GM19193 (cell line): ENCODE measurements around the gene CXXC4.

Experiments
- POLR2A ChIP-seq: IDR thresholded peaks from 4 replicates; pipeline ENCODE4 v1.6.1; 2011; ENCODE audit not compliant: insufficient read depth, insufficient read length; ENCODE audit errors: extremely low read depth

CXXC4 gene

GRCh38 chr4:104494822-104495559 is at the start of gene CXXC4:
Gene CXXC4 (minus strand): TSS chr4:104494894. CDS start chr4:104491802, 3,092 bp downstream.
- peak; percentile 64 for TF ChIP-seq POLR2A

DNA sequence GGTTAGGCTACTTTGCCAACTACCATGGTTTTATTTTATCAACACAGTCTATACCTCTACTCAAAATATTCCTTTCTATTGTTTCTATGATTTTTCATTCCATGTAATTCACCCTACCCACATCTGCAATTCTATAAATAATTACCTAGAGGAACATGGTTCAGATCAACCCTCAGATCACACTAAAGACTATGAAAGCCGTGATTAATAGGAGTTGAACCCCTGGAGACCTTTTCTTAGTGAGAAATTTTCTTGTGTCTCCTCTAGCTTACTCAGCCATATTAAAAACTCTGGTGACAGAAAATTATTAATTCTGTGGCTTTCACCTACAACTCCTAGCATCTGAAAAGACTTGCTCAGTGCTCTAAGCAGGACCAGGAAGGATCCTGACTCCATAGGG is 38.5 kb upstream of the CXXC4 start:
- TF ChIP-seq POLR2A = no peak

DNA sequence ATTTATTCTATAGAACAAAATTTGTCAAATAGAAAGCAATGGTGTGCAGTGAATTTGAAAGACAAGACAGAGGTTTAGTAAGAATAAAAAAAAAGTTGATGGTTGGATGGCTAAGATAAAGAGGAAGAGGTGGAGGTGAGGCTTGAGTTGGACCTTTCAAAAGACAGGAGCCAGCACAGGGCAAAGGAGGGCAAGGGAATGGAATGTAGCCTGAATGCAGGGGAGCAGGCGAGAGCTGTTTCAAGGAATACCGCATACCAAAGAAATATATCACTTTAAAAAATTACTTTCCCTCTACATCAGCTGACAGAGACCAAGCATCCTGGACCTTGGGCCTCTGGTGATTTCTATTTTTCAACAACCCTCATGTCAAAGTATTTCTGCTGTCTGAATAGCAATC is 38.0 kb upstream of the CXXC4 start:
- TF ChIP-seq POLR2A = no peak

- no peak for TF ChIP-seq POLR2A
These were observed 36.7 kb upstream of the CXXC4 start for GRCh38 chr4:104531390-104531789.

GRCh38 chr4:104530426-104530825 is 35.7 kb upstream of the CXXC4 start:
- TF ChIP-seq POLR2A = no peak

DNA sequence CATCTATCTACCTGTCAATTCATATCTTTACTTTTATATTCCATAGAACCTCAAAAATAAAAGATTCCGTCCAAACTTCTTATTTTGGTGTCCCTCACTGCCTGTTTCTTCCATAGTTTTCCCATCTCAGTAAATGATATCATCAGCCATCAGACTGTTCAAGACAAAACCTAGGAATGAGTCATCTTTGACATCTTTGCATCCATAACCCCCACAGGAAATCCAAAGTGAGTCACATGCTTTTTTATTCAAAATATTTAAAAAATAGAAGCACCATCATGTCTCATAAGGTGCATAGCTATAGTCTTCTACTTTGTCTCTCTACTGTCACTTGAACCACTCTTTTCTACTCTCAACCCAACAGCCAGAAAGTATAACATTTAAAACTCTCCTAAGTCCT is 29.9 kb upstream of the CXXC4 start:
- TF ChIP-seq POLR2A = no peak

DNA sequence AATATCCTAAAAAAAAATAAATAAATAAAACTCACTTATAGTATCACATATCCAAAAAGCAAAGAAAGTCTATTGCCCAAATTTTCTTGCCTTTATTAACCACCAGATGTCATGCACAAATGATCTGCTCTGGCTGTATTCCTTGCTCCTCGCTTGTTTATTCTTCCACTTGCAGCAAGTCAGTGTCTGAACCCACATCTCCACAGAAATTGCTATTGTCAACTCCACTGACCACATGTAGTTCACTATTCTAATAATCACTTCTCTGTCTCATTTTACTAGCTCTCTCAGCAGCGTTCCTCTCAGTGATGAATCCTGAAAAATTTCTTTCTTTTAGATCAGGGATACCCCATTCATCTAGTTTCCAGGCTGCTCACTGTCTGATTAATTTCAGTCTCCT is 29.3 kb upstream of the CXXC4 start:
- TF ChIP-seq POLR2A = no peak

DNA sequence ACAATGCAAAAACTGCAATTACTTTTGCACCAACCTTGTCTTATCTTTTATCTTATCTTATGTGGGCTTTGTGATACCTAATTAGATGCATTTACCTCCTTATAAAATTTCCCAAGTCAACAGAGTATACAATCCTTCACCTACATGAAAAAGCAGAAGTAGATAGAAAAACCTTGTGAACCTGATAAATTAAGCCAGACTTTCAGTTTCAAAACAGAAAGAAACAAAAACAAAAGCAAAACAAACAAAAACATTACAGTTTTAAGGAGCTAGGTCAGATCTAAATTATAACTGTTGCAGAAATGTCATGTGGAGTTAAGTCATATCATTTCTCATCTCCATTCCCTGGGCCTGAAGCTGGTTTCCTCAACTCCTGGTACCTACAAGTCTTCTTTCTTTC is 24.9 kb upstream of the CXXC4 start:
- no peak for TF ChIP-seq POLR2A

DNA sequence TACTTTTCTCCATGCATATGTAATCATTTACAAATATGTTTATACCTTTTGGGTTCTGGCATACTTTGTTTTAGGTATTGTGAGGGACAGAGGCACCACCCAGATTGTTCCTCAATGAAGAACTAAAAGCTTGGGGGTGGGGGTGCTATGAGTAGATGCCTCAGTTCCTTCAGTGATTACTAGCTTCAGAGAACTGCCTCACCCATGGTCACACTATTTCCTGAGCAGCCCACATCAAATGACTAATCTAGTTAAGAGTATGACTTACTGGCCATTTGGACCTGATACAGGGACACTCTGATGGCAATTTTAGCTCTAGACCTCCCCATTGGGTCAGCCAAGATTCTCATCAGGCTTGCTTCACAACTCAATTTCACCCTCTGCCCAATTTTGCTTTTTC is 22.2 kb upstream of the CXXC4 start:
- TF ChIP-seq POLR2A = no peak

GRCh38 chr4:104508224-104508623 is 13.5 kb upstream of the CXXC4 start:
- no peak for TF ChIP-seq POLR2A

- TF ChIP-seq POLR2A = no peak
These were observed 12.4 kb upstream of the CXXC4 start for GRCh38 chr4:104507112-104507511.

GRCh38 chr4:104504536-104504935 is 9.8 kb upstream of the CXXC4 start:
- no peak for TF ChIP-seq POLR2A

- TF ChIP-seq POLR2A = no peak
These were observed 7.8 kb upstream of the CXXC4 start for GRCh38 chr4:104502471-104502870.

DNA sequence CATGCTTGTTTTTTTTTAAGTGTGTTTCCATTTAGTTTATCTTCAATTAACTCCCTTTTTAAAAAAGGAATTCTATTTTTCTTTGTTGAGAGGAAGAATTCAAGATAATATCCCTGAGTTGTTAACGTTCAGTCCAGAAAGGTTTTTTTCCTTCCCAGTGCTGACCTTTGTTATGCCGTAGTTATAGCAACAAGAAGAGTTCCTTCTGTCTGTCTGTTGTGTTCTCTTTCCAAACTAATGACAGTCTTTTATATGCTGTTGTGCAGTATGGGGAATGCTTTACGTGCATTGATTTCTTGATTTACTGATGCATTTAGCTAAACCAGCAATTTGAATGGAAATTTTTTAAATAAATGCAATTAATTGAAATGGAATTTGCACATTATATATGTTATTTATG is 6.6 kb upstream of the CXXC4 start:
- TF ChIP-seq POLR2A = no peak

- no peak for TF ChIP-seq POLR2A
These were observed 5.7 kb upstream of the CXXC4 start for GRCh38 chr4:104500442-104500841.

DNA sequence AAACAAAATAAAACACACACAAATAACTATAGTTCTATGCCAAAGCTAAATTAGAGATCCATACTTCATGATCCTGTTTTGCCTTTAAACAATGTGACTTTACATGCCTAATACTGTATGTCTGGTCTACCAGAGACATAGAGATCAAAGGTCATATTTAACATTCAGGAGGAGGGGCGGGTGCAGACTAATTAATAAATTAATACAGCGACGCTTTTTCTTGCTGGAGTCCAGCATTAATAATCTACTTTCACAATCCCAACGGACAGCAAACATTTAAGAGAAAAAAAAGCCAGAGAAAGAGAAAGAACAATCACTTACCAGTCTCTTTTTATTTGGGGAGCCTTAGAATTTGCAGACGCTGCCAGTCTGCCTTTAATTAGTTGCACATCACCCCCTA is 509 bp downstream of the CXXC4 start:
- no peak for TF ChIP-seq POLR2A
